GM21367 (cell line): ENCODE data around the gene SAXO1.
"Not testable (repeated sequence)": the region's sequence is repeated elsewhere in the genome, so short reads cannot be mapped to it uniquely, and the experiment has no call there.

ENCODE experiments used
- ATAC-seq: cut with Tn5 transposase; IDR thresholded peaks from one replicate; pipeline ENCODE4 v1.9.1; 2021; ENCODE audit not compliant: unreplicated experiment

SAXO1 gene

GRCh38 chr9:18999173-18999785 is 33.7 kb downstream of the SAXO1 start:
- ATAC-seq: no peak

GRCh38 chr9:18997151-18997550 is 35.9 kb downstream of the SAXO1 start:
- no peak for ATAC-seq

GRCh38 chr9:18996211-18996610 is 36.8 kb downstream of the SAXO1 start:
- ATAC-seq: no peak

GRCh38 chr9:18994263-18994916 is 38.6 kb downstream of the SAXO1 start:
- ATAC-seq: no peak

- not testable (repeated sequence) for ATAC-seq
These were observed 41.8 kb downstream of the SAXO1 start for GRCh38 chr9:18991197-18991596.

- no peak for ATAC-seq
These were observed 42.5 kb downstream of the SAXO1 start for GRCh38 chr9:18990494-18990893.

GRCh38 chr9:18989865-18990264 is 43.1 kb downstream of the SAXO1 start:
- no peak for ATAC-seq

GRCh38 chr9:18989097-18989496 is 43.9 kb downstream of the SAXO1 start:
- ATAC-seq: no peak

GRCh38 chr9:18988003-18988402 is 45.0 kb downstream of the SAXO1 start:
- no peak for ATAC-seq

GRCh38 chr9:18985996-18986395 is 47.0 kb downstream of the SAXO1 start:
- ATAC-seq: no peak

- no peak for ATAC-seq
These were observed 47.5 kb downstream of the SAXO1 start for GRCh38 chr9:18985464-18985951.

GRCh38 chr9:18982262-18982620 is 50.8 kb downstream of the SAXO1 start:
- ATAC-seq: no peak

GRCh38 chr9:18981476-18982261 is 51.3 kb downstream of the SAXO1 start:
- no peak for ATAC-seq

GRCh38 chr9:18980189-18980588 is 52.8 kb downstream of the SAXO1 start:
- no peak for ATAC-seq

- no peak for ATAC-seq
These were observed 53.6 kb downstream of the SAXO1 start for GRCh38 chr9:18979367-18979766.

GRCh38 chr9:18978188-18978587 is 54.8 kb downstream of the SAXO1 start:
- no peak for ATAC-seq

- ATAC-seq: no peak
These were observed 56.1 kb downstream of the SAXO1 start for GRCh38 chr9:18976709-18977531.

- ATAC-seq: no peak
These were observed 56.7 kb downstream of the SAXO1 start for GRCh38 chr9:18976221-18976708.

GRCh38 chr9:18973348-18973747 is 59.7 kb downstream of the SAXO1 start:
- no peak for ATAC-seq

GRCh38 chr9:18972675-18973074 is 60.3 kb downstream of the SAXO1 start:
- no peak for ATAC-seq

GRCh38 chr9:18971909-18972308 is 61.1 kb downstream of the SAXO1 start:
- no peak for ATAC-seq
